ENCODE measurements around the gene LILRB1. TPM values are rescaled to one million over a fixed set of nuclear protein-coding genes. Genes with fewer than 3 reads are reported as not detected.

Gene LILRB1
- total and polyA plus RNA-seq, 4 donors: 1.3 to 10.6 (median 4.9) TPM

- TF ChIP-seq CTCF (IDR thresholded peaks at IDR 0.05; ENCODE audit: low read depth, low read length, missing input control): no peak
Measured at GRCh38 chr19:54606891-54607784, 23.1 kb upstream of the LILRB1 start (continued).

GRCh38 chr19:54607785-54608150 lies 22.5 kb upstream of the LILRB1 start:
- no peak for TF ChIP-seq HNF4A (conservative IDR thresholded peaks at IDR 0.05)
- TF ChIP-seq NR2F2 (IDR thresholded peaks at IDR 0.05): no peak
- TF ChIP-seq, protein P1, sequence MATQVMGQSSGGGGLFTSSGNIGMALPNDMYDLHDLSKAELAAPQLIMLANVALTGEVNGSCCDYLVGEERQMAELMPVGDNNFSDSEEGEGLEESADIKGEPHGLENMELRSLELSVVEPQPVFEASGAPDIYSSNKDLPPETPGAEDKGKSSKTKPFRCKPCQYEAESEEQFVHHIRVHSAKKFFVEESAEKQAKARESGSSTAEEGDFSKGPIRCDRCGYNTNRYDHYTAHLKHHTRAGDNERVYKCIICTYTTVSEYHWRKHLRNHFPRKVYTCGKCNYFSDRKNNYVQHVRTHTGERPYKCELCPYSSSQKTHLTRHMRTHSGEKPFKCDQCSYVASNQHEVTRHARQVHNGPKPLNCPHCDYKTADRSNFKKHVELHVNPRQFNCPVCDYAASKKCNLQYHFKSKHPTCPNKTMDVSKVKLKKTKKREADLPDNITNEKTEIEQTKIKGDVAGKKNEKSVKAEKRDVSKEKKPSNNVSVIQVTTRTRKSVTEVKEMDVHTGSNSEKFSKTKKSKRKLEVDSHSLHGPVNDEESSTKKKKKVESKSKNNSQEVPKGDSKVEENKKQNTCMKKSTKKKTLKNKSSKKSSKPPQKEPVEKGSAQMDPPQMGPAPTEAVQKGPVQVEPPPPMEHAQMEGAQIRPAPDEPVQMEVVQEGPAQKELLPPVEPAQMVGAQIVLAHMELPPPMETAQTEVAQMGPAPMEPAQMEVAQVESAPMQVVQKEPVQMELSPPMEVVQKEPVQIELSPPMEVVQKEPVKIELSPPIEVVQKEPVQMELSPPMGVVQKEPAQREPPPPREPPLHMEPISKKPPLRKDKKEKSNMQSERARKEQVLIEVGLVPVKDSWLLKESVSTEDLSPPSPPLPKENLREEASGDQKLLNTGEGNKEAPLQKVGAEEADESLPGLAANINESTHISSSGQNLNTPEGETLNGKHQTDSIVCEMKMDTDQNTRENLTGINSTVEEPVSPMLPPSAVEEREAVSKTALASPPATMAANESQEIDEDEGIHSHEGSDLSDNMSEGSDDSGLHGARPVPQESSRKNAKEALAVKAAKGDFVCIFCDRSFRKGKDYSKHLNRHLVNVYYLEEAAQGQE (IDR thresholded peaks at IDR 0.05): no peak
- TF ChIP-seq GABPA (IDR thresholded peaks at IDR 0.05 in 1 of 2, conservative IDR thresholded peaks at IDR 0.05 in 1 of 2): no peak
- no peak for TF ChIP-seq FOXA1 (IDR thresholded peaks at IDR 0.05)
- TF ChIP-seq YY1 (IDR thresholded peaks at IDR 0.05): no peak
- no peak for TF ChIP-seq JUND (IDR thresholded peaks at IDR 0.05)
- TF ChIP-seq SP1 (IDR thresholded peaks at IDR 0.05): no peak
- no peak for TF ChIP-seq TAF1 (conservative IDR thresholded peaks at IDR 0.05)
- no peak for TF ChIP-seq RAD21 (IDR thresholded peaks at IDR 0.05)
- no peak for TF ChIP-seq ATF3 (IDR thresholded peaks at IDR 0.05)
- TF ChIP-seq HNF4G (IDR thresholded peaks at IDR 0.05): no peak
- TF ChIP-seq, protein P2, sequence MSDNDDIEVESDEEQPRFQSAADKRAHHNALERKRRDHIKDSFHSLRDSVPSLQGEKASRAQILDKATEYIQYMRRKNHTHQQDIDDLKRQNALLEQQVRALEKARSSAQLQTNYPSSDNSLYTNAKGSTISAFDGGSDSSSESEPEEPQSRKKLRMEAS (IDR thresholded peaks at IDR 0.05): no peak
- TF ChIP-seq EGR1 (IDR thresholded peaks at IDR 0.05; ENCODE audit: low read depth in 2 of 2): no peak
- TF ChIP-seq, protein P3, sequence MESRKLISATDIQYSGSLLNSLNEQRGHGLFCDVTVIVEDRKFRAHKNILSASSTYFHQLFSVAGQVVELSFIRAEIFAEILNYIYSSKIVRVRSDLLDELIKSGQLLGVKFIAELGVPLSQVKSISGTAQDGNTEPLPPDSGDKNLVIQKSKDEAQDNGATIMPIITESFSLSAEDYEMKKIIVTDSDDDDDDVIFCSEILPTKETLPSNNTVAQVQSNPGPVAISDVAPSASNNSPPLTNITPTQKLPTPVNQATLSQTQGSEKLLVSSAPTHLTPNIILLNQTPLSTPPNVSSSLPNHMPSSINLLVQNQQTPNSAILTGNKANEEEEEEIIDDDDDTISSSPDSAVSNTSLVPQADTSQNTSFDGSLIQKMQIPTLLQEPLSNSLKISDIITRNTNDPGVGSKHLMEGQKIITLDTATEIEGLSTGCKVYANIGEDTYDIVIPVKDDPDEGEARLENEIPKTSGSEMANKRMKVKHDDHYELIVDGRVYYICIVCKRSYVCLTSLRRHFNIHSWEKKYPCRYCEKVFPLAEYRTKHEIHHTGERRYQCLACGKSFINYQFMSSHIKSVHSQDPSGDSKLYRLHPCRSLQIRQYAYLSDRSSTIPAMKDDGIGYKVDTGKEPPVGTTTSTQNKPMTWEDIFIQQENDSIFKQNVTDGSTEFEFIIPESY (IDR thresholded peaks at IDR 0.05): no peak
- TF ChIP-seq CTCF (IDR thresholded peaks at IDR 0.05; ENCODE audit: low read depth, low read length, missing input control): no peak
- TF ChIP-seq RXRA (IDR thresholded peaks at IDR 0.05): no peak
- no peak for TF ChIP-seq FOXA2 (IDR thresholded peaks at IDR 0.05)
- Histone ChIP-seq H3K9ac (ENCODE audit: low read depth in 1 of 2, low read length in 2 of 2) (no peak overlapping the region), H3K9me3 (ENCODE audit: control insufficient read depth in 4 of 4, low read length in 3 of 4) (peaks cover 0 to 5% (median 0%) of the 10 kb centered on the region in 4 donors), H3K27me3 (ENCODE audit: control insufficient read depth in 4 of 4, insufficient read depth in 4 of 4, low read length in 3 of 4) (no peaks in the 10 kb centered on the region), H3K27ac (ENCODE audit: low read depth in 1 of 2, low read length in 2 of 2) (no peak overlapping the region), H3K4me1 (ENCODE audit: control insufficient read depth in 4 of 4, insufficient read depth in 4 of 4, low read length in 3 of 4) (no peaks in the 10 kb centered on the region), H3K36me3 (ENCODE audit: control insufficient read depth in 4 of 4, insufficient read depth in 3 of 4, low read depth in 1 of 4, low read length in 3 of 4) (no peaks in the 10 kb centered on the region), H3K4me3 (ENCODE audit: low read depth in 1 of 3, low read length in 3 of 3) (no peak overlapping the region)
- WGBS: 66% methylated on average over 5 of the region's 5 CpGs
- no peak for DNase-seq (ENCODE audit: low spot score)

All from liver (tissue), 9 donors.